GM21529 (cell line): ENCODE measurements around the gene LMCD1.
A peak's percentile ranks its signal among the peaks of the same experiment; 100 is the strongest.
"Not testable (repeated sequence)": the region's sequence is repeated elsewhere in the genome, so short reads cannot be mapped to it uniquely, and the experiment has no call there.

ENCODE experiments used
- ATAC-seq: cut with Tn5 transposase; IDR thresholded peaks from one replicate; pipeline ENCODE4 v1.9.1; 2021; ENCODE audit not compliant: unreplicated experiment

LMCD1 gene

GRCh38 chr3:8559351-8559750 lies 57.7 kb downstream of the LMCD1 start:
- no peak for ATAC-seq

- no peak for ATAC-seq
These were observed 58.9 kb downstream of the LMCD1 start for GRCh38 chr3:8560366-8561007.

- no peak for ATAC-seq
These were observed 59.7 kb downstream of the LMCD1 start for GRCh38 chr3:8561370-8561769.

- ATAC-seq: no peak
These were observed 60.5 kb downstream of the LMCD1 start for GRCh38 chr3:8562081-8562595.

- ATAC-seq: no peak
These were observed 61.5 kb downstream of the LMCD1 start for GRCh38 chr3:8563146-8563545.

GRCh38 chr3:8563597-8563996 lies 62.0 kb downstream of the LMCD1 start:
- ATAC-seq: no peak

- ATAC-seq: no peak
These were observed 63.8 kb downstream of the LMCD1 start for GRCh38 chr3:8565376-8565775.

GRCh38 chr3:8567784-8568575 lies 66.4 kb downstream of the LMCD1 start:
- ATAC-seq: no peak

- ATAC-seq: no peak
These were observed 69.6 kb downstream of the LMCD1 start for GRCh38 chr3:8571256-8571655.

GRCh38 chr3:8573342-8573926 lies 71.8 kb downstream of the LMCD1 start:
- ATAC-seq: no peak

GRCh38 chr3:8574040-8574669 lies 72.5 kb downstream of the LMCD1 start:
- ATAC-seq: no peak

GRCh38 chr3:8574670-8575322 lies 73.2 kb downstream of the LMCD1 start:
- no peak for ATAC-seq

GRCh38 chr3:8575364-8576104 lies 73.9 kb downstream of the LMCD1 start:
- no peak for ATAC-seq

- no peak for ATAC-seq
These were observed 74.8 kb downstream of the LMCD1 start for GRCh38 chr3:8576436-8576835.

- no peak for ATAC-seq
These were observed 75.4 kb downstream of the LMCD1 start for GRCh38 chr3:8576841-8577571.

GRCh38 chr3:8578282-8578681 lies 76.7 kb downstream of the LMCD1 start:
- ATAC-seq: peak; percentile 22

- ATAC-seq: peak; percentile 98
These were observed 77.5 kb downstream of the LMCD1 start for GRCh38 chr3:8579096-8579495.

GRCh38 chr3:8579943-8580342 lies 78.3 kb downstream of the LMCD1 start:
- ATAC-seq: no peak

- ATAC-seq: not testable (repeated sequence)
These were observed 78.8 kb downstream of the LMCD1 start for GRCh38 chr3:8580434-8580833.

GRCh38 chr3:8581373-8581772 lies 79.8 kb downstream of the LMCD1 start:
- no peak for ATAC-seq
